HCT116 (cell line): ENCODE data around the gene PPFIA1. TPM values are rescaled to one million over a fixed set of nuclear protein-coding genes. Genes with fewer than 3 reads are reported as not detected.

Experiments
- ATAC-seq: fragments of 200-7000 bp; cut with Tn5 transposase; 2 replicates; pipeline ENCODE4 v1.9.1; 2020; ENCODE audit warnings: mild to moderate bottlenecking, moderate library complexity
- BruUV-seq: library from RNA; stranded (reverse); fragments of 400-500 nt; replicated peaks from 2 replicates; lab custom pipeline; 2021; lab: Mats Ljungman, UMichigan
- CTCF ChIA-PET: fragments of 300-600 bp; sonication (Branson Sonifier 250); formaldehyde crosslinking; loops from one replicate; lab custom pipeline; 2021; ENCODE audit warnings: antibody characterized with exemption; lab: Charles Lee
- POLR2A ChIA-PET: fragments of 300-600, 350-600 bp; sonication (Branson Sonifier 250); formaldehyde crosslinking; loops from one replicate; lab custom pipeline; 2021; ENCODE audit warnings: antibody characterized with exemption; lab: Charles Lee
- RAD21 ChIA-PET, 2 experiments: fragments of 300-600 bp; sonication (Branson Sonifier 250); formaldehyde crosslinking; loops; one replicate each; lab custom pipeline; 2023; ENCODE audit warnings: low total read pairs in 2 of 2; ENCODE audit not compliant: uncharacterized antibody in 2 of 2, unreplicated experiment in 2 of 2, low non-redundant PET in 1 of 2; lab: Charles Lee
- DNase-seq: peaks from one replicate; pipeline ENCODE4 v3.0.0-alpha.2; 2010; ENCODE audit warnings: low read depth, low spot score
- H2AFZ ChIP-seq: fragments of 200-600 bp; shearing (Covaris generic), sonication (generic); 2 replicates; pipeline ENCODE4 v1.6.1; 2017; ENCODE audit warnings: low read depth, mixed run types, mixed read lengths, antibody characterized with exemption, low read length; ENCODE audit not compliant: poor library complexity, severe bottlenecking
- H3K27ac ChIP-seq: 2 replicates; pipeline ENCODE4 v1.5.1; 2012; ENCODE audit warnings: low read depth, low read length
- H3K27me3 ChIP-seq: fragments of 200-600 bp; sonication (generic); 2 replicates; pipeline ENCODE4 v1.6.1; 2016; ENCODE audit warnings: mixed run types, low read length, mixed read lengths; ENCODE audit not compliant: insufficient read depth
- H3K36me3 ChIP-seq, 2 experiments: fragments of 200-500 bp in 1 of 2; fragments of 200-600 bp in 1 of 2; sonication (Bioruptor generic) in 1 of 2; sonication (generic) in 1 of 2; 2 replicates each; pipeline versions ENCODE4 v1.5.1 to v1.6.1; 2014 to 2016; ENCODE audit warnings: low read length in 2 of 2, inconsistent platforms in 1 of 2, mixed read lengths in 1 of 2, mixed run types in 1 of 2; ENCODE audit not compliant: insufficient read depth in 2 of 2, control insufficient read depth in 1 of 2
- H3K4me1 ChIP-seq, 2 experiments: fragments of 200-600 bp in 1 of 2; sonication (generic) in 1 of 2; 2 replicates each; pipeline versions ENCODE4 v1.5.1 to v1.6.1; 2012 to 2017; ENCODE audit warnings: low read length in 2 of 2, inconsistent platforms in 1 of 2, mild to moderate bottlenecking in 1 of 2, mixed read lengths in 1 of 2, mixed run types in 1 of 2, moderate library complexity in 1 of 2; ENCODE audit not compliant: insufficient read depth in 2 of 2, control insufficient read depth in 1 of 2
- H3K4me2 ChIP-seq: fragments of 200-600 bp; sonication (generic); 2 replicates; pipeline ENCODE4 v1.6.1; 2017; ENCODE audit warnings: mixed run types, low read length, mixed read lengths
- H3K4me3 ChIP-seq, 2 experiments: fragments of 200-600 bp in 1 of 2; sonication (generic) in 1 of 2; replicated peaks in 1 of 2; 2 replicates each; pipeline ENCODE4 v1.5.1; 2011 to 2016; ENCODE audit warnings: low read length in 2 of 2, control low read depth in 1 of 2, low read depth in 1 of 2, mild to moderate bottlenecking in 1 of 2, mixed read lengths in 1 of 2, mixed run types in 1 of 2
- H3K79me2 ChIP-seq: fragments of 200-600 bp; sonication (generic); 2 replicates; pipeline ENCODE4 v1.6.1; 2017; ENCODE audit warnings: mild to moderate bottlenecking, mixed run types, low read length, moderate library complexity, mixed read lengths; ENCODE audit not compliant: insufficient read depth
- H3K9ac ChIP-seq: fragments of 200-600 bp; sonication (generic); 2 replicates; pipeline ENCODE4 v1.6.1; 2016; ENCODE audit warnings: low read length, mixed read lengths
- H3K9me2 ChIP-seq: fragments of 200-600 bp; sonication (generic), shearing (Covaris generic); 2 replicates; pipeline ENCODE4 v1.6.1; 2017; ENCODE audit warnings: mixed run types, mild to moderate bottlenecking, moderate library complexity; ENCODE audit not compliant: insufficient read depth
- H3K9me3 ChIP-seq, 2 experiments: fragments of 200-500 bp in 1 of 2; fragments of 200-600 bp in 1 of 2; sonication (Bioruptor generic) in 1 of 2; sonication (generic) in 1 of 2; 2 replicates each; pipeline ENCODE4 v1.6.1; 2014 to 2017; ENCODE audit warnings: low read length in 2 of 2, mixed read lengths in 2 of 2, inconsistent platforms in 1 of 2, low read depth in 1 of 2, mild to moderate bottlenecking in 1 of 2, mixed run types in 1 of 2, moderate library complexity in 1 of 2; ENCODE audit not compliant: control insufficient read depth in 1 of 2, insufficient read depth in 1 of 2
- H4K20me1 ChIP-seq: fragments of 200-600 bp; sonication (generic), shearing (Covaris generic); 2 replicates; pipeline ENCODE4 v1.6.1; 2017; ENCODE audit warnings: mixed run types, mild to moderate bottlenecking, moderate library complexity; ENCODE audit not compliant: insufficient read depth
- CBX3 ChIP-seq: IDR thresholded peaks from 2 replicates; pipeline ENCODE4 v1.6.1; 2012; ENCODE audit warnings: low read depth
- EZH2phosphoT487 ChIP-seq: fragments of 200-600 bp; IDR thresholded peaks from 2 replicates; pipeline ENCODE4 v1.6.1; 2018; ENCODE audit warnings: antibody characterized with exemption, borderline replicate concordance
- FOSL1 ChIP-seq: IDR thresholded peaks from 2 replicates; pipeline ENCODE4 v1.6.1; 2012; ENCODE audit warnings: low read depth
- JUND ChIP-seq: IDR thresholded peaks from 2 replicates; pipeline ENCODE4 v1.6.1; 2012
- POLR2AphosphoS5 ChIP-seq: IDR thresholded peaks from 2 replicates; pipeline ENCODE4 v1.6.1; 2011; ENCODE audit warnings: mild to moderate bottlenecking, low read depth, low read length, moderate library complexity
- RAD21 ChIP-seq: IDR thresholded peaks from 2 replicates; pipeline ENCODE4 v1.6.1; 2012; ENCODE audit warnings: low read depth, mild to moderate bottlenecking
- SRF ChIP-seq: IDR thresholded peaks from 2 replicates; pipeline ENCODE4 v1.6.1; 2012; ENCODE audit warnings: low read depth
- YY1 ChIP-seq: IDR thresholded peaks from 2 replicates; pipeline ENCODE4 v1.6.1; 2011; ENCODE audit warnings: low read length, low read depth, moderate library complexity, mild to moderate bottlenecking; ENCODE audit not compliant: insufficient replicate concordance; ENCODE audit errors: extremely low read depth
- ZFX ChIP-seq: fragments of 450-650 bp; IDR thresholded peaks from 2 replicates; pipeline ENCODE4 v1.6.1; 2017
- ZNF274 ChIP-seq: fragments of 200-500 bp; sonication (Bioruptor generic); IDR thresholded peaks from 2 replicates; pipeline ENCODE4 v1.6.1; 2014; ENCODE audit warnings: mild to moderate bottlenecking, low read depth, low read length, inconsistent platforms
- intact Hi-C: fragments of 100-400 bp; cut with micrococcal nuclease; formaldehyde crosslinking; loops from 2 replicates; pipeline ENCODE4 v1.10.0; 2022
- total RNA-seq: library from RNA; stranded (reverse); gene quantifications from one replicate; pipeline ENCODE4 v1.2.1, GENCODE V29; 2021; ENCODE audit not compliant: unreplicated experiment
- TF ChIP-seq, protein P1 (sequence below), 3 experiments: fragments of 200-600 bp in 1 of 3; sonication (generic) in 1 of 3; IDR thresholded peaks in 2 of 3; conservative IDR thresholded peaks in 1 of 3; 2 replicates each; pipeline ENCODE4 v1.5.1; 2012 to 2017; ENCODE audit warnings: low read depth in 2 of 3, low read length in 2 of 3, antibody characterized with exemption in 1 of 3, borderline replicate concordance in 1 of 3, control low read depth in 1 of 3, mild to moderate bottlenecking in 1 of 3, mixed read lengths in 1 of 3, mixed run types in 1 of 3, moderate library complexity in 1 of 3; ENCODE audit not compliant: insufficient read depth in 1 of 3
- TF ChIP-seq, protein P2 (sequence below): IDR thresholded peaks from 2 replicates; pipeline ENCODE4 v1.6.1; 2011; ENCODE audit warnings: mild to moderate bottlenecking, low read length, moderate library complexity; ENCODE audit not compliant: insufficient replicate concordance; ENCODE audit errors: extremely low read depth
- TF ChIP-seq, protein P3 (sequence below): IDR thresholded peaks from 2 replicates; pipeline ENCODE4 v1.6.1; 2012
- TF ChIP-seq, protein P4 (sequence below): IDR thresholded peaks from 2 replicates; pipeline ENCODE4 v1.6.1; 2012

The PPFIA1 gene
- total RNA-seq, 1 experiment from 2014 or later, result 48.6 TPM

DNA sequence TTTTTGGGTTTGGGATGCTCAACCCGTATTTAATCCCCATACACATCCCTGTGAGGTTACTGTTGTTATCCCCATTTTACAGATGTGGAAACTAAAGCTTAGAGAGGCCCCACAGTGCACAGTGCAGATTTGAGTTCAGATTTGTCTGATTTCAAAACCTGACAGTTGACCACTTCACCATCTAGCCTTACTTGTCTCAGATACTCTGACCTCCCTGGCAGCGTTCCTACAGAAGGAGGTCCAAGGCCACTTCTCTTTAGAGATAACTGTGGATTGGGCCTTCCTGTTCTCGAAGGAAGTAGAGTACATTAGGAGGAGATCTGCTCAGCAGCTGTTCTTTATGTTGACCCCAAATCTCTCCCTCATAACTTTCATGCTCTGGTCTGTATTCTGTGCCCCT, 81.2 kb downstream of the PPFIA1 start:
- POLR2A ChIA-PET, result no interaction called here

More for the DNA sequence above, 81.2 kb downstream of the PPFIA1 start:
- Histone ChIP-seq H4K20me1 (no peaks in the 10 kb centered on the region), H3K27me3 (no peaks in the 10 kb centered on the region), H3K4me3 (no peak overlapping the region), H3K9me3 (no peaks in the 10 kb centered on the region), H3K9ac (no peak overlapping the region), H3K27ac (no peak overlapping the region), H3K9me2 (no peaks in the 10 kb centered on the region), H3K36me3 (peaks cover 35 to 39% of the 10 kb centered on the region in 2 experiments; a peak in 3 of 4 replicates), H3K4me1 (no peaks in the 10 kb centered on the region), H3K4me2 (no peak overlapping the region), H2AFZ (no peak overlapping the region), H3K79me2 (no peaks in the 10 kb centered on the region)
- CTCF ChIA-PET, result no interaction called here
- TF ChIP-seq FOSL1 (no peak), ZFX (no peak), RAD21 (no peak), POLR2AphosphoS5 (no peak), ZNF274 (no peak), EZH2phosphoT487 (no peak), YY1 (no peak), SRF (no peak), CBX3 (no peak), JUND (no peak)
- TF ChIP-seq, protein P1, sequence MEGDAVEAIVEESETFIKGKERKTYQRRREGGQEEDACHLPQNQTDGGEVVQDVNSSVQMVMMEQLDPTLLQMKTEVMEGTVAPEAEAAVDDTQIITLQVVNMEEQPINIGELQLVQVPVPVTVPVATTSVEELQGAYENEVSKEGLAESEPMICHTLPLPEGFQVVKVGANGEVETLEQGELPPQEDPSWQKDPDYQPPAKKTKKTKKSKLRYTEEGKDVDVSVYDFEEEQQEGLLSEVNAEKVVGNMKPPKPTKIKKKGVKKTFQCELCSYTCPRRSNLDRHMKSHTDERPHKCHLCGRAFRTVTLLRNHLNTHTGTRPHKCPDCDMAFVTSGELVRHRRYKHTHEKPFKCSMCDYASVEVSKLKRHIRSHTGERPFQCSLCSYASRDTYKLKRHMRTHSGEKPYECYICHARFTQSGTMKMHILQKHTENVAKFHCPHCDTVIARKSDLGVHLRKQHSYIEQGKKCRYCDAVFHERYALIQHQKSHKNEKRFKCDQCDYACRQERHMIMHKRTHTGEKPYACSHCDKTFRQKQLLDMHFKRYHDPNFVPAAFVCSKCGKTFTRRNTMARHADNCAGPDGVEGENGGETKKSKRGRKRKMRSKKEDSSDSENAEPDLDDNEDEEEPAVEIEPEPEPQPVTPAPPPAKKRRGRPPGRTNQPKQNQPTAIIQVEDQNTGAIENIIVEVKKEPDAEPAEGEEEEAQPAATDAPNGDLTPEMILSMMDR (IDR thresholded peaks at IDR 0.05 in 2 of 3, conservative IDR thresholded peaks at IDR 0.05 in 1 of 3; ENCODE audit: borderline replicate concordance in 1 of 3, insufficient read depth in 1 of 3, low read depth in 2 of 3, low read length in 2 of 3), result no peak
- TF ChIP-seq, protein P2, sequence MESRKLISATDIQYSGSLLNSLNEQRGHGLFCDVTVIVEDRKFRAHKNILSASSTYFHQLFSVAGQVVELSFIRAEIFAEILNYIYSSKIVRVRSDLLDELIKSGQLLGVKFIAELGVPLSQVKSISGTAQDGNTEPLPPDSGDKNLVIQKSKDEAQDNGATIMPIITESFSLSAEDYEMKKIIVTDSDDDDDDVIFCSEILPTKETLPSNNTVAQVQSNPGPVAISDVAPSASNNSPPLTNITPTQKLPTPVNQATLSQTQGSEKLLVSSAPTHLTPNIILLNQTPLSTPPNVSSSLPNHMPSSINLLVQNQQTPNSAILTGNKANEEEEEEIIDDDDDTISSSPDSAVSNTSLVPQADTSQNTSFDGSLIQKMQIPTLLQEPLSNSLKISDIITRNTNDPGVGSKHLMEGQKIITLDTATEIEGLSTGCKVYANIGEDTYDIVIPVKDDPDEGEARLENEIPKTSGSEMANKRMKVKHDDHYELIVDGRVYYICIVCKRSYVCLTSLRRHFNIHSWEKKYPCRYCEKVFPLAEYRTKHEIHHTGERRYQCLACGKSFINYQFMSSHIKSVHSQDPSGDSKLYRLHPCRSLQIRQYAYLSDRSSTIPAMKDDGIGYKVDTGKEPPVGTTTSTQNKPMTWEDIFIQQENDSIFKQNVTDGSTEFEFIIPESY, result no peak
- TF ChIP-seq, protein P3, sequence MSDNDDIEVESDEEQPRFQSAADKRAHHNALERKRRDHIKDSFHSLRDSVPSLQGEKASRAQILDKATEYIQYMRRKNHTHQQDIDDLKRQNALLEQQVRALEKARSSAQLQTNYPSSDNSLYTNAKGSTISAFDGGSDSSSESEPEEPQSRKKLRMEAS, result no peak
- TF ChIP-seq, protein P4, sequence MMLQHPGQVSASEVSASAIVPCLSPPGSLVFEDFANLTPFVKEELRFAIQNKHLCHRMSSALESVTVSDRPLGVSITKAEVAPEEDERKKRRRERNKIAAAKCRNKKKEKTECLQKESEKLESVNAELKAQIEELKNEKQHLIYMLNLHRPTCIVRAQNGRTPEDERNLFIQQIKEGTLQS, result no peak
- intact Hi-C loops, result no loop called here
- ATAC-seq, result no peak
- RAD21 ChIA-PET, result no interaction called here
- BruUV-seq, result no TSS peak
- DNase-seq, result no peak
